Esophagus squamous epithelium (tissue), 4 donors: Measurements from ENCODE around the gene PPP2R5B.

Experiments used
- POLR2A ChIP-seq, 4 donors: fragments of 450-650 bp; IDR thresholded peaks; one replicate each; pipeline ENCODE4 v1.6.1; 2017; ENCODE audit warnings: antibody characterized with exemption in 4 of 4, mild to moderate bottlenecking in 4 of 4, moderate library complexity in 3 of 4
- TF ChIP-seq, protein P1 (sequence below), 6 experiments: fragments of 450-650 bp in 4 of 6; fragments of 200-600 bp in 2 of 6; sonication (generic) in 2 of 6; IDR thresholded peaks; one replicate each; pipeline ENCODE4 v1.5.1; 2016 to 2019; ENCODE audit warnings: antibody characterized with exemption in 6 of 6, mild to moderate bottlenecking in 4 of 6, moderate library complexity in 4 of 6

DNA sequence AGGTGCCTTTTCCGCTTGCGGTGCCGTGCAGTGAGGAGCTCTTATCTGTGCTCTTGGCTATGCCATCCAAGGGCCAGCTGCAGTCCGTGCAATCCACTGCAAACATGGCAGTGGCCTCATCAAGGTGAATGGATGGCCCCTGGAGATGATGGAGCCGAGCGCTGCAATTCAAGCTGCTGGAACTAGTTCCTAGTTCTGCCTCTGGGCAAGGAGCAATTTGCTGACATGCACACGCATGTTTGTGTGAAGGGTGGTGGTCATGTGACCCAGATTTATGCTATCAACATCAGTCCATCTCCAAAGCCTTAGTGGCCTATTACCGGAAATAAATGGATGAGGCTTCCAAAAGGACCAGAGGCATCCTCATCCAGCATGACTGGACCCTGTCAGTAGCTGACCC is 43.0 kb upstream of the PPP2R5B start:
- TF ChIP-seq, protein P1, sequence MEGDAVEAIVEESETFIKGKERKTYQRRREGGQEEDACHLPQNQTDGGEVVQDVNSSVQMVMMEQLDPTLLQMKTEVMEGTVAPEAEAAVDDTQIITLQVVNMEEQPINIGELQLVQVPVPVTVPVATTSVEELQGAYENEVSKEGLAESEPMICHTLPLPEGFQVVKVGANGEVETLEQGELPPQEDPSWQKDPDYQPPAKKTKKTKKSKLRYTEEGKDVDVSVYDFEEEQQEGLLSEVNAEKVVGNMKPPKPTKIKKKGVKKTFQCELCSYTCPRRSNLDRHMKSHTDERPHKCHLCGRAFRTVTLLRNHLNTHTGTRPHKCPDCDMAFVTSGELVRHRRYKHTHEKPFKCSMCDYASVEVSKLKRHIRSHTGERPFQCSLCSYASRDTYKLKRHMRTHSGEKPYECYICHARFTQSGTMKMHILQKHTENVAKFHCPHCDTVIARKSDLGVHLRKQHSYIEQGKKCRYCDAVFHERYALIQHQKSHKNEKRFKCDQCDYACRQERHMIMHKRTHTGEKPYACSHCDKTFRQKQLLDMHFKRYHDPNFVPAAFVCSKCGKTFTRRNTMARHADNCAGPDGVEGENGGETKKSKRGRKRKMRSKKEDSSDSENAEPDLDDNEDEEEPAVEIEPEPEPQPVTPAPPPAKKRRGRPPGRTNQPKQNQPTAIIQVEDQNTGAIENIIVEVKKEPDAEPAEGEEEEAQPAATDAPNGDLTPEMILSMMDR (IDR thresholded peaks at IDR 0.05) = no peak
- no peak for TF ChIP-seq POLR2A (IDR thresholded peaks at IDR 0.05)
